ENCODE data around the gene ZCCHC7. TPM values are rescaled to one million over a fixed set of nuclear protein-coding genes. Genes with fewer than 3 reads are reported as not detected.
A peak's percentile ranks its signal among the peaks of the same experiment; 100 is the strongest.
"Not testable (repeated sequence)": the region's sequence is repeated elsewhere in the genome, so short reads cannot be mapped to it uniquely, and the experiment has no call there.

The ZCCHC7 gene
- total RNA-seq, 1 donor from 2014 or later, result 6.3 TPM

DNA sequence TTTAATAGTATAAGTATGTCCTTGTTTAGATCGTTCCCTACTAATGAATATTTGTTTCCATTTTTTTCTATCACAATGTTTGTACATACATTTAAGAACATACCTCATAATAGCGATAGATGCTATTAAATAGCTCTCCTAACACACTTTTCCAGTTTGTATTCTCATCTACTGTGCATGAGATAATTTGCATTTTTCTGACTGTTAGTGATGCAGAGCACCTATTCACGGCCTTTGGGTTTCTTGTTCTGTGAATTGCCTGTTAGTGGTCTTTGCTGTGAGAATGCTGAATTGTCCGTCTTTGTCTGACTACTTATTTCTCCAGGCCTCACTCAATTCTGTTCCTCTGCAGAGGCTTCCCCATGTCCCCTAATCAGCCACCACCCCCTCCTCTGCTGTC is 5.9 kb upstream of the ZCCHC7 start:
- intact Hi-C loops (cut with DNase I); ATAC-seq (ENCODE audit: poor library complexity); DNase-seq: not testable (repeated sequence)

DNA sequence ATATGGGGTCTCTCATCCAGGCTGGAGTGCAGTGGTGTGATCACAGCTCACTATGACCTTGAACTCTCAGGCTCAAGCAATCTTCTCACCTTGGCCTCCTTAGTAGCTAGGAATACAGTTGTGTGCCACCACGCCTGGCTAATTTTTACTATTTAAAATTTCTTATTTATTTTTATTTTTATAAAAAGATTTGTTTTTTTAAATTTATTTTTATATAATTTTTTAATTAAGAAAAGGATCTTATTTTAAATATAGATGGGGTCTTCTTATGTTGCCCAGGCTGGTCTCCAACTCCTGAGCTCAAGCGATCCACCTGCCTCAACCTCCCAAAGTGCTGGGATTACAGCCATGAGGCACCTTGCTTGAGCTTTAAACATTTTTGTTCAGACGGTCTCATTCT is 2.4 kb upstream of the ZCCHC7 start:
- intact Hi-C loops (cut with DNase I), result no loop called here
- ATAC-seq (ENCODE audit: poor library complexity), result no peak
- no peak for DNase-seq

DNA sequence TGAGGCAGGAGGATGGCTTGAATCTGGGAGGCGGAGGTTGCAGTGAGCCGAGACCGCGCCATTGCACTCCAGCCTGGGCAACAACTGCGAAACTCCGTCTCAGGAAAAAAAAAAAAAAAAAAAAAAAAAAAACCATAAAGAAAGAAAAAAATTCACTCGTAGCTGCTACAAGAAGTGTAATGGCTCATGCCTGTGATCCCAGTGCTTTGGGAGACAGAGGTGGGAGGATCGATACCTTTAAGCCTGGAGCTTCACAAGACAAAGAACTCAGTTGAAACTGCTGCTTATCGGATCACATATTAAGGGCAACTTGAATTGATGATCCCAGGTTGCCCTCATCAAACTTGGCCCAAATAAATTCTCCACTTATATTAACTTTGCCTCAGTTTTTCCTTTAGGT is 1.0 kb upstream of the ZCCHC7 start:
- intact Hi-C loops (cut with DNase I), result no loop called here
- ATAC-seq (ENCODE audit: poor library complexity) (no peak), DNase-seq (no peak)

DNA sequence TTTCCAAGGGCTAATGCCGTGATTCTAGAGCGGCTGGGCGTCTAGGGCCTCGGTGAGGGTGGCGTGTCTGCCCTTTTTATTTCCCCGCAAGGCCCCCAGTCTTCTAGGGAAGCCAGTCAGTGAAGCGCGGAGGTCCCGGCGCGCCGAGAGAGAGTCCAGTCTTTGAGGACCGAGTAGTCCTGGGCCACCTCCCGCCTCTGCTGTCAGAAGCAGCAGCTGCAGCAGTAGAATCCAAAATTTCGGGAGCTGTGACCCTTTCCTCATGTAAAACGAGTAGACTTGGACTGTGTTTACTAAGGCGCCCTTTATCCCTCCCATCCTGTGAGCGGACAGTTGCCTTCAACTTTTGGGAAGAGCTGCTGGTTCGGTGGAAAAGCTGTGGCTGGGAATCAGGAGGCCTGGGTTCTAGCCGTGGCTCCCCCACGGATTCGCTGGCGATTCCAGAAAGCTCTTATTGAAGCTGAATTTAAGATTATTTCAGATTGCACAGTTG is 515 bp downstream of the ZCCHC7 start:
- DNase-seq; intact Hi-C loops (cut with DNase I): not testable (repeated sequence)
- ATAC-seq (ENCODE audit: poor library complexity), result peak; percentile 45

DNA sequence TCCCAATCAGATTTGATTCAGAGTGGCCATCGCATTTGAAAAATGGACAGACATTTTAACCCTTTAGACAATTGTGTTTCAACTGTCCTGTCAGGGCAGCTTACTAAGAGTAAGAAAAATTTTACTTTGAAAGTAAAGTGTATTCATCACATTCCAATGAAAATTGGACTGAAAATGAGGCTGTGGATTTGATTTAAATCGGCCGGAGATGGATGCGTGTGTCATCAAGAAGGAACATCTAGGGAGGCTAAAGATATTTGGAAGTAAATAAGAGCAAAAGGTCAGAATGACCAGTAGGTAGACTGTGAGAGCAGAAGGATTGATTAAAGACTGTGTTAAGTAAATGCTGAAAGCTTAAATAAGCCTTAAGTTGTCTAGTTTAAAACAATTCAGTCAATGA is 1.5 kb downstream of the ZCCHC7 start:
- ATAC-seq (ENCODE audit: poor library complexity), result no peak
- DNase-seq, result no peak
- intact Hi-C loops (cut with DNase I), result no loop called here

- ATAC-seq (ENCODE audit: poor library complexity), result no peak
- DNase-seq, result no peak
- intact Hi-C loops (cut with DNase I), result no loop called here
Measured at GRCh38 chr9:37126214-37126788, 5.9 kb downstream of the ZCCHC7 start.

DNA sequence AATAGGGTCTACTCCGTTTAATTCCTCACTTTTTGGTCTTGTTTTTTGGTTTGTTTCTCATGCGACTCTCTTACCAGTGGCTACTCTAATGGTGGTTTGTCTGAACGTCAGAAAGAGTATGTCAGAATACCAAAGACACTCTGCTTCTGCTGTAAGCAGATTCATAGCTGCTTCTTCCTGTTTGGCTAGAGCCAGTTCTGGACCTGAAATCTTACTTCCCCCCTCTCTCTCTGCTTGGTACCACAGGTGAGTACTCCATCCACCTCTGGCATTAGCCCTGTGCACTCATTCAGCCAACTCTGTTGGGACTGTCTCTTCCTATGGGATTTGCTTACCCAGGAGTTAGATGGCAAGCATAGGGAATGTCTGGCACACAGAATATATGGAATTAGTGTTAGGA is 6.6 kb downstream of the ZCCHC7 start:
- intact Hi-C loops (cut with DNase I), result no loop called here
- no peak for DNase-seq
- ATAC-seq (ENCODE audit: poor library complexity), result no peak

DNA sequence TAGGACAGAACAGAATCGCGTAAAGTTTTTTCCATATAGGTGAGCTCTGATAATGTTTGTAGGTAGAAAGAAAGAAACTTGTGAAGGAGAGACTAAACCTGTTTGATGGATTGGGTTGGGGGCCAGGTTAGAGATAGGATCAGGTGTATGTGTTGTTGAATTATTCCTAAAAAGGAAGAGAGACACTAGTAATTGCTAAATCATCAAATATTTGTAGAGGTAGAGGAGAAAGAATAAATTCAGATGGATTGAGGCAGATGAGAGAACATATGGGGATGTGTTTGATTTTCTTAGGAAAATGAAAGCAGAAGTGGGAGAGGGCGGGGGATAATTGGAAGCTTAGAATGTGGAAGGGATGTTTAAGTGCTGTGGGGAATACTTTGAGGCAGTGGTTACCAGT is 7.7 kb downstream of the ZCCHC7 start:
- DNase-seq (no peak), ATAC-seq (ENCODE audit: poor library complexity) (no peak)
- intact Hi-C loops (cut with DNase I), result no loop called here

GRCh38 chr9:37134166-37134565 is 13.8 kb downstream of the ZCCHC7 start:
- DNase-seq, result no peak
- no peak for ATAC-seq (ENCODE audit: poor library complexity)
- intact Hi-C loops (cut with DNase I), result no loop called here

- intact Hi-C loops (cut with DNase I), result no loop called here
- no peak for ATAC-seq (ENCODE audit: poor library complexity)
- no peak for DNase-seq
Measured at GRCh38 chr9:37141015-37141414, 20.6 kb downstream of the ZCCHC7 start.

DNA sequence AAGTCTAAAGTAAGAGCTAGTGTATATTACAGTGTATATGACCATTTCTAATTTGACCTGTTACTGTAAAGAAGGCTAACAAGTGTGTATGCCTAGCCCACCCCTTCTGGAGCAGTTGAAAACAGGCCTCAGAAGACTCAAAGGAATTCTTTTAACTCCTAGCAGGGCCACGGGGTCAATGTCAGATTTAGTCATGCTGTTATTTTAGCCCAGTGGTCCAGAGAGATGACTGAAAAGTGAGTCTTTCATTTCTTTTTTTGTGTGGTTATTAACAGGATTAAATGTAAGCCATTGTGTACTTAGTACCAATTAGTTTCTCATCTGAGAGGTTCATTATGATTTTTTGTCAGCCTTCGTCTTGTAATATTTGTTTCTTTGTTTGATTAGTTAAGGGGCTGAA is 24.4 kb downstream of the ZCCHC7 start:
- intact Hi-C loops (cut with DNase I), result no loop called here
- no peak for ATAC-seq (ENCODE audit: poor library complexity)
- no peak for DNase-seq

- intact Hi-C loops (cut with DNase I), result no loop called here
- no peak for ATAC-seq (ENCODE audit: poor library complexity)
Measured at GRCh38 chr9:37146410-37146809, 26.0 kb downstream of the ZCCHC7 start.

DNA sequence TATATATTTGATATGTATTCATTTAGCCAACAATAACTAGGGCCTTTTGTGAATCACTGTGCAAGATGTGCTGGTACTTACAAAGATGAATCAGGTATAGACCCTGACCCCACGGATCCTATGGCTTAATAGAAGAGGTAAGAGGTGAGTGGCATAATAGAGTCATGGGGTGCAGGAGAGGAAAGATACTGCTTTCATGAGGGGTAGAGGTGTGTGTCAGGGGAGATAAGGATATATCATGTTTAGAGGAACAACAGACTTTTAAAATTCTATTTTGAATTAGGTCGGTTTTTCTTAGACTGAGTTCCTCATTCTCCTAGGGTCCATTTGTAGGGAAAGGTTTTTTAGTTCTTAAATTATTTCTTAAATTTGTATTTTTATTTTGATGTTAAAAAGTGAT is 27.8 kb downstream of the ZCCHC7 start:
- intact Hi-C loops (cut with DNase I), result no loop called here

More at GRCh38 chr9:37146410-37146809, 26.0 kb downstream of the ZCCHC7 start:
- DNase-seq, result no peak

DNA sequence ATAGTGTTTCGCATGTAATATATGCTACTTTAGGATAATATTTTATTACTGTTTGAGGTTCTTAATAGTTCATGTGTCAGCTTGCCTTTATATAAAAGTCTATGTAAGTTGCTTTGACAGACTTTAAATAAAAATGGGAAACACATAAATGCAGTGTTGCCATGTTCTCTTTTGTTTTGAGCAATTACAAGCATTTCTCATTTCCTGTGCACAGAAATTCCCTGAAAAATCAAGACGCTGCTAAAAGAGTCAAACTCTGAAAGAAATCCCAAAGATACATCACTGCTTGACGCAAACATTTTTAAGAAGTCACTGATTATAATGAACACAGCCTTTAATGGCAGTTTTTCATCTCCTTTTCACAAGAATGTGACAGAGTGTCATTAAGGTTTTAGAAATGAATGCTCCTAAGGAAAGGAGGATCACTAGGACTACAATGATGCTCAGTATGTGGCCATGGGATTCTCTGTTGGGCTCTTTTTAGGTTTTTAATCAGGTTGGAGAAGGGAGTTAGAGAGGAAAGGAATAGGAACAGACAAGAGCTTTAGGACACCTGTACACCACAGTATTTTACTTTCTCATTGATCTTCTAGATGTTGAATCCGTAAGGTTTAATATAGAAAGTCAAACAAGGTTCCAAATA is 29.4 kb downstream of the ZCCHC7 start:
- ATAC-seq (ENCODE audit: poor library complexity), result no peak

More for the DNA sequence above, 27.8 kb downstream of the ZCCHC7 start:
- no peak for ATAC-seq (ENCODE audit: poor library complexity)
- no peak for DNase-seq

GRCh38 chr9:37150415-37150814 is 30.0 kb downstream of the ZCCHC7 start:
- DNase-seq, result no peak
- ATAC-seq (ENCODE audit: poor library complexity), result no peak
- intact Hi-C loops (cut with DNase I), result no loop called here

More for the DNA sequence above, 29.4 kb downstream of the ZCCHC7 start:
- intact Hi-C loops (cut with DNase I), result no loop called here
- no peak for DNase-seq

- DNase-seq (no peak), ATAC-seq (ENCODE audit: poor library complexity) (no peak)
- intact Hi-C loops (cut with DNase I), result no loop called here
Measured at GRCh38 chr9:37151812-37152211, 31.4 kb downstream of the ZCCHC7 start.

DNA sequence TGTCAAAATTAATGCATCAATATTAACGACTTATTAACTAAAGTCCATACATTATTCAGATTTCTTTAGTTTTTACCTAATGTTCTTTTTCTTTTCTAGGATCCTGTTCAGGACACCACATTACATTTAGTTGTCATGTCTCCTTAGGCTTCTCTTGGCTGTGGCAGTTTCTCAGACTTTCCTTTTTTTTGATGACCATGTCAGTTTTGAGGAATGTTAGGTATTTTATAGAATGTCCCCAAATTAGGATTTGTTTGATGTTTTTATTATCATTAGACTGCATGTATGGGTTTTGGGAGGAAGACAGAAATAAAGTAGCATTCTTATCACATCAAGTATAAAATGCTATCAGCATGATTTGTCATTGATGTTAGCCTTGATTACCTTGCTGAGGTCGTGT is 32.0 kb downstream of the ZCCHC7 start:
- intact Hi-C loops (cut with DNase I), result no loop called here
- DNase-seq (no peak), ATAC-seq (ENCODE audit: poor library complexity) (no peak)

GRCh38 chr9:37155601-37156000 is 35.2 kb downstream of the ZCCHC7 start:
- ATAC-seq (ENCODE audit: poor library complexity) (no peak), DNase-seq (no peak)
- intact Hi-C loops (cut with DNase I), result no loop called here

GRCh38 chr9:37156205-37156604 is 35.8 kb downstream of the ZCCHC7 start:
- DNase-seq (no peak), ATAC-seq (ENCODE audit: poor library complexity) (no peak)
- intact Hi-C loops (cut with DNase I), result no loop called here

DNA sequence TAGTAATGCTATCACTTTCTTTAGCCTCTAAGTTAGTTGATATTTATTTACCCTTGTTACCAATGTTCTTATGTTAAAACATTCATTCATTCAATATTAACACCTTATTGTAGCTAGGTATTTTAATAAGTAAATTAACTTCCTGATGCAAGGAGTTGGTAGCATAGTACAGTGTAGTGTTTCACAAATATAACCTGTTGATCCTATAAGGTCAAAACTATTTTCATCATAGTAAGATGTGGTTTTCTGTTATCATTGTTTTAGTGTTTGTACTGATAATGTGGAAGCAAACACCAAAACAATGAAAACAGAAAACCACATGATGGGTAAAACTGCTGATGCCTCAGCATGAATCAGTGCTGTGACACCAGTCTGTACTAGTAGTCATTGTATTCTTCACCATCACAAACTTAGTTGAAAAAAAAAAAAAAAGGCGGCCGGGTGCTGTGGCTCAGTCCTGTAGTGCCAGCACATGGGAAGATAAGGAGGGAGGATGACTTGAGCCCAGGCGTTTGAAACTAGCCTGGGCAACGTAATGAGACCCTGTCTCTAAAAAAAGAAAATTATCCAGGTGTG is 36.5 kb downstream of the ZCCHC7 start:
- DNase-seq, result no peak
- ATAC-seq (ENCODE audit: poor library complexity), result no peak
- intact Hi-C loops (cut with DNase I), result no loop called here
